ENCODE data around the gene TPM3.

GRCh38 chr1:154220071-154220969 is 28.4 kb upstream of the TPM3 start, which contains the start of gene UBAP2L:
- TF ChIP-seq CTCF (IDR thresholded peaks at IDR 0.05) (no peak), POLR2A (IDR thresholded peaks at IDR 0.05) (peak; percentile 60 to 90 (median 89))
